ENCODE data around the gene SOS1.

- TF ChIP-seq ERG (CRISPR knock-in tag; IDR thresholded peaks at IDR 0.05) (no peak), RELA (CRISPR knock-in tag; IDR thresholded peaks at IDR 0.05; ENCODE audit: borderline replicate concordance) (no peak), CTCF (IDR thresholded peaks at IDR 0.05) (no peak), ZNF671 (CRISPR knock-in tag; IDR thresholded peaks at IDR 0.05) (no peak), ZNF232 (CRISPR knock-in tag; IDR thresholded peaks at IDR 0.05) (no peak), TCF7 (CRISPR knock-in tag; IDR thresholded peaks at IDR 0.05; ENCODE audit: low read depth) (no peak), USF1 (CRISPR knock-in tag; IDR thresholded peaks at IDR 0.05) (no peak), CBFB (CRISPR knock-in tag; IDR thresholded peaks at IDR 0.05; ENCODE audit: low read depth) (no peak), SP1 (CRISPR knock-in tag; conservative IDR thresholded peaks at IDR 0.05) (no peak), NFE2L1 (CRISPR knock-in tag; IDR thresholded peaks at IDR 0.05) (no peak), E2F1 (CRISPR knock-in tag; IDR thresholded peaks at IDR 0.05) (no peak), USF2 (CRISPR knock-in tag; IDR thresholded peaks at IDR 0.05) (no peak)
These were observed 86.9 kb downstream of the SOS1 start for GRCh38 chr2:39033980-39034379.

Data from WTC11 (cell line).